ENCODE results near the gene CACNA2D1. TPM values are rescaled to one million over a fixed set of nuclear protein-coding genes. Genes with fewer than 3 reads are reported as not detected.
"Not testable (repeated sequence)": the region's sequence is repeated elsewhere in the genome, so short reads cannot be mapped to it uniquely, and the experiment has no call there.

CACNA2D1 gene
- total RNA-seq, 2 experiments from 2014 or later, result not detected

DNA sequence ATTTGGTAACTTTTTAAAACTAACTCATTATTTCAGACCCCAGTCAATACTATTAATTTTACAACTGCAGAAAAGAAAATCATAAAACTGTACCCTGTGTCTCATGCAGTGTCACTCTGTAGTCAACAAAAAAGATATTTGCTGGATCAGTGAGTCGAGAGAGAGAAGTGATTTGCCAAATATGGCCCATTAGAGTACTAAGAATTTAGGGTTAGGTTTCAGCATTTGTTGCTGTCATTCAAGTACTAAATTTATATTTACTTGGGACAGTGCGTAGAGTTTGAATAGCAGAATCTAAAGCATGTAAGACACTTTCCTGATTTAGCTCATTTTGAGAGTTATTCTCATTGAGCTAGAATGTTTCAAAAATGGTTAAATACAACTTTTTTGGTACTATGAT, 38.9 kb downstream of the CACNA2D1 start:
- intact Hi-C loops (cut with micrococcal nuclease), result no loop called here
- no peak overlapping the region for H3K27ac Mint-ChIP-seq
- H3K9me3 Mint-ChIP-seq, result no peaks in the 10 kb centered on the region
- CTCF ChIA-PET, result no interaction called here
- no peak overlapping the region for H3K4me3 Mint-ChIP-seq
- no peak for DNase-seq
- H3K36me3 Mint-ChIP-seq (ENCODE audit: low read depth), result no peaks in the 10 kb centered on the region
- H3K4me1 Mint-ChIP-seq (ENCODE audit: low read depth), result no peaks in the 10 kb centered on the region
- H3K27me3 Mint-ChIP-seq (ENCODE audit: low read depth), result no peaks in the 10 kb centered on the region

DNA sequence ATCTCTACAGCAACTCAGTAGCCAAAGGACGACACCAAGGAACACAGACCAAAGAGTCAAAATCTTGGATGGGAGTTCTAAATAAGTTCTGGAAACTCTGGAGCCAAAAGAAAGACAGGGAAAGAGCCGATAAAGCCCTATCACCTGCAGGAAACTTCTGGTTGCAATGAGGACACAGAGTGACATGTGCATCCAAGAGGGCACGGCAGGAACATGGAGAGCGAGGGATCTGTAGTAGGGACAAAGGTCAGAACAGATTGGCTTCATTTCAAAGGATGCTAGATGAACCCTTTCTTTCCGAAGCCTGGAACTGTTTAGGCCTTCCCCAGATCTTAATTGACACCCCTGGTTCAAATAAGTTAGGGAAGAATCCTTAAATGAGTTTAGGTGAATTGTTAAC, 39.5 kb downstream of the CACNA2D1 start:
- Mint-ChIP-seq H3K9me3 (no peaks in the 10 kb centered on the region), H3K4me3 (no peak overlapping the region), H3K27ac (no peak overlapping the region), H3K27me3 (ENCODE audit: low read depth) (no peaks in the 10 kb centered on the region), H3K4me1 (ENCODE audit: low read depth) (no peaks in the 10 kb centered on the region), H3K36me3 (ENCODE audit: low read depth) (no peaks in the 10 kb centered on the region)
- intact Hi-C loops (cut with micrococcal nuclease), result no loop called here
- CTCF ChIA-PET, result no interaction called here
- DNase-seq, result no peak

DNA sequence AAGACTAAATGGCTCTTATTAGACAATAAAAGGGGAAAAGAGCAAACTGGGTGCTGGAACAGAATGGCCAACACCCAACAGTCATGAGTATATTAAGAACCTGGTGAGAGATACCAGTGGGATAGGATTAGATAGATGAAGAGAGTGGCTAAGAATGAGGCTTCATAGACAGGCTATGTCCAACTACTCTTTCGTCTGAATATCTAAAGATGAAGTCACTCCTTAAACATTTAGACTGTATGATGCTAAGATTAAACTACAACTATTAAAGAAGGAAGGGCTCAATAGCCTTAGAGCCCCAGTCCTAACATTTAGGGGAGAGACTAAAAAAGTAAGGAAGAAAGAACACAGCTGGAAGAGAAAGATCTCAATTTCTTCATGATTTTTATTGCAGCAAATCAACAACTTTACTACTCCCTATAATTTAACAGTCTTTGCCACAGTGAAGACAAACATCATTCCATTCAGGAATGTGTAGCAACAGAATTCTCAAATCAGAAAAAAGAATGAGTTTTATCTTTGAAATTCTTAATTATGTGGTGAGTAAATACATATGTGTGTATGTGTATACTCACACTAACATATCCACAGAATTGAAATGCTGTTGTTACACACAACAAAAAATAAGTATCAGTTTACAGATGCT, 45.6 kb downstream of the CACNA2D1 start:
- Mint-ChIP-seq H3K36me3 (ENCODE audit: low read depth) (no peaks in the 10 kb centered on the region), H3K9me3 (no peaks in the 10 kb centered on the region), H3K27ac (no peak overlapping the region), H3K4me3 (no peak overlapping the region), H3K27me3 (ENCODE audit: low read depth) (no peaks in the 10 kb centered on the region), H3K4me1 (ENCODE audit: low read depth) (no peaks in the 10 kb centered on the region)
- no peak for DNase-seq
- CTCF ChIA-PET, result no interaction called here
- intact Hi-C loops (cut with micrococcal nuclease), result no loop called here

DNA sequence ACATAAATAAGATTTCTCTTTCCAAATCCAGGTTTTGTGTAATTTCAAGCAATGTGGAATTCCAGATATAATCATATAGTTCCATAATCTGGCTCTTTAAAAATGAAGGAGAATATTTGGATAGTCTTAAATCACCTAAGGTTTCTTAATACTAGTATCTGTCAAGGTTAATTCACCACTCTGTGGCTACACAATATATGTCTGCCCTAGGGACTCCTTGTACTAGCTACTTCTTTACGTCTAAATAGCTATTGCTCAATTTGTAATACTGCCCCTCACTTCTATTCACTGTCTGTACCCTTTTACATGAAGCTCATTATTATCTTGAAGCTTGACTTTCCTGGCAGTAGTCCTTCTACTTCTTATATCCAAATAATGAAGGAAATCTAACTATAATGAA, 47.2 kb downstream of the CACNA2D1 start:
- CTCF ChIA-PET, result no interaction called here

DNA sequence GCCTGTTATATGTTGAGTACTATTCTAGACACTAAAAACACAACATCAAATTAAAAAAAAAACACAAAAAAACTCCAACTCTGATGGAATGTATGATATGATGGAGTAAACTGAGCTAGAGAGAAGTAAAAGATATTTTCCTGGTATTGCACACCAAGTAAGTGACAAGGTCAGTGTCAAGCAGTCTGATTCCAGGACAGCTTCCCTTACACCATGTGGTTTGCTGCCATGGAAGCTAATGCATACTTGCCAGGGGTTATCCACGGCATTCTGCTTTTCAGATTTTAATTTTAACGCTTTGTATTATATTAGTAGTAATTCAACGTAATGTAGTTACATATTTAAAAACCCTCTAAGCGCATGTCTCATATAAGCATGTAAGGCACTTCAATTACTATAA, 48.4 kb downstream of the CACNA2D1 start:
- no peak overlapping the region for H3K4me3 Mint-ChIP-seq
- intact Hi-C loops (cut with micrococcal nuclease), result no loop called here
- H3K27me3 Mint-ChIP-seq (ENCODE audit: low read depth), result no peaks in the 10 kb centered on the region
- CTCF ChIA-PET, result no interaction called here
- H3K27ac Mint-ChIP-seq, result no peak overlapping the region
- no peak for DNase-seq
- no peaks in the 10 kb centered on the region for H3K36me3 Mint-ChIP-seq (ENCODE audit: low read depth)
- no peaks in the 10 kb centered on the region for H3K9me3 Mint-ChIP-seq
- no peaks in the 10 kb centered on the region for H3K4me1 Mint-ChIP-seq (ENCODE audit: low read depth)

More for the DNA sequence above, 47.2 kb downstream of the CACNA2D1 start:
- Mint-ChIP-seq H3K4me1 (ENCODE audit: low read depth) (no peaks in the 10 kb centered on the region), H3K27ac (no peak overlapping the region), H3K36me3 (ENCODE audit: low read depth) (no peaks in the 10 kb centered on the region), H3K27me3 (ENCODE audit: low read depth) (no peaks in the 10 kb centered on the region), H3K9me3 (no peaks in the 10 kb centered on the region), H3K4me3 (no peak overlapping the region)
- intact Hi-C loops (cut with micrococcal nuclease), result no loop called here
- no peak for DNase-seq

DNA sequence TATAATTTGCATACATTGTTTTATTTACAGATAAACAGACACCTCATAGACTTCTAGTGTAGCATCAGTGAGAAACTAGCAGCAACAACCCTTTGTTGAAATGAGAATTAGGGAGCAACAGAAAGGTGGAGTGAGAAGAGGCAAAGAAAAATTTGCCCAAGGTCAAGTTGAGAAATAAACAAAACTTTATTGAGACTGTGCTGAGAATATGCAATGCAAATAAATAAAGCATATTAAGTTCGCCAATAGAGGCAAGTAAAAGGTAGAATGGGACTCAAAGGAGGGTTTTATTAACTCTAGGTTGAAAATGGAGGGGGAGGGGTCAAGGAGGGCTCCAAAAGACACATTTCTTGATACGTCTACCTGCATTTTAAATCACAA, 49.7 kb downstream of the CACNA2D1 start:
- Mint-ChIP-seq H3K27me3 (ENCODE audit: low read depth) (no peaks in the 10 kb centered on the region), H3K9me3 (no peaks in the 10 kb centered on the region), H3K4me3 (no peak overlapping the region), H3K27ac (no peak overlapping the region), H3K36me3 (ENCODE audit: low read depth) (no peaks in the 10 kb centered on the region), H3K4me1 (ENCODE audit: low read depth) (no peaks in the 10 kb centered on the region)
- intact Hi-C loops (cut with micrococcal nuclease), result no loop called here
- CTCF ChIA-PET, result no interaction called here
- DNase-seq, result no peak

DNA sequence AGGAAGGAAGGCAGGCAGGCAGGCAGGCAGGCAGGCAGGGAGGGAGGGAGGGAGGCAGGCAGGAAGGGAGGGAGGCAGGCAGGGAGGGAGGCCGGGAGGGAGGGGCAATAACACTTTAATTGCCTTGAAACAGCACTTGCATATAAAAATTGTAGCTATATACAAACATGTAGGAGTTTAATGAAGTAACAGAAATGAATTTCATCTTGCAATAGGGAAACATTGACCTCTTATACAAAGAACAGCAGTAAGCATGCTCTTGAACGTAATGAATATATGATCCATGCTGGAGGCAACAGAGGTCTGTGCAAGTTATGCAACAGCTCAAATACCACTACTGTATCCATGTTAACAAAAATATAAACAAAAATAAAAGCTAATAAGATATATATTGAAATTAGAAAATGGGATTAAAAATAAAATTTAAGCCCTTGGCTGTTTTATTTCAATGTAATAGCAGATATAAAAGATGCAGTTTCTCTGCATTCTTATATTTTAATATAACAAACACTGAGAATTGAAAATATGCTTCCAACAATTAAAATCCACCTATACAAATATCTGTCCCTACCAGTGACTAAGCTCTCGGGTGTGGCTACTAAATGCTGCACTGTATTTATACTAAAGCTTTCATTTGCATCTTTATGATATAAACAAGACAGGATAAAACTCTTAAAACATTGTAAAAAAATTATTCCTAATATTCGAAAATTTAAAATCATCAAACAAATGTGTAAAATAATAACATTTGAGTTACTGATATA, 50.3 kb downstream of the CACNA2D1 start:
- Mint-ChIP-seq H3K27me3 (ENCODE audit: low read depth) (no peaks in the 10 kb centered on the region), H3K27ac (no peak overlapping the region), H3K9me3 (no peaks in the 10 kb centered on the region), H3K4me3 (no peak overlapping the region), H3K36me3 (ENCODE audit: low read depth) (no peaks in the 10 kb centered on the region), H3K4me1 (ENCODE audit: low read depth) (no peaks in the 10 kb centered on the region)
- CTCF ChIA-PET, result no interaction called here
- intact Hi-C loops (cut with micrococcal nuclease), result no loop called here
- no peak for DNase-seq

DNA sequence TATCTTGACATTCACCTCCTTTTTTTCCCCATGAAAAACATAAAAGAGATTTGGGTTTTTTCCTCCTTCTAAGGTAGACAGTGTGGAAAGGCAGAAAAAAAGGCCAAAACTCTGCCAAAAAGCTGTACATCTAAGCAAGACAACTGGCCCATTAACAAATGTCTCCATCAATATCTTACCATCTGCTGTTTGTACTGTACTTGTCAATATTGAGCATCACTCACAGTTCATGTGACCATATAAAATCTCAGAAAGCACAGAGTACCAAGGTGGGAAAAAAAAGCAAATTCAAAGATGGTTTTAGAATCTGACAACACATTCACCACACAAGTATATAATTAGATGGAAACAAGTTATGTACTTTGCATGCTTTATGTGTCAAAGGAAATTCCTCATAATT, 52.6 kb downstream of the CACNA2D1 start:
- no peaks in the 10 kb centered on the region for H3K4me1 Mint-ChIP-seq (ENCODE audit: low read depth)
- CTCF ChIA-PET, result no interaction called here
- no peaks in the 10 kb centered on the region for H3K9me3 Mint-ChIP-seq
- H3K36me3 Mint-ChIP-seq (ENCODE audit: low read depth), result no peaks in the 10 kb centered on the region
- intact Hi-C loops (cut with micrococcal nuclease), result no loop called here
- H3K27me3 Mint-ChIP-seq (ENCODE audit: low read depth), result no peaks in the 10 kb centered on the region
- no peak overlapping the region for H3K4me3 Mint-ChIP-seq
- no peak for DNase-seq
- H3K27ac Mint-ChIP-seq, result no peak overlapping the region

DNA sequence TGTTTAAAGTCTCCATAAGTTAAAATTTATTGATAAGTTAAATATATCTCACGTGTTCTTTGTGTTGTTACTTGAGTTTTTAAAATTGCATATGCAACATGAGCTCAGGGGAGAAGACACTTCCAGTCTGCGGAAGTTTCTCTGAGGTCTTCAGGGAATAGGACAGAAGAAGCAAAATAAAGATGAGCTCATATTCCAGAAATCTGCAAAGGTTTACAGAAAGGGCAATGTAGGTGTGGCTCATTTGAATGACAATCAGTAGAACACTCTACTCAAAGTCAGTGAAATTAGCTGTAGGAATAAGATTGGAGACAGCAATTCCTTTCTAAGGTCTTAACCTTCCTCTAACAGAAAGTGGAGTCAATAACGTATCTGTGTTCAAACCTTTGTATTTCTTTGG, 53.7 kb downstream of the CACNA2D1 start:
- intact Hi-C loops (cut with micrococcal nuclease), result no loop called here
- DNase-seq, result no peak
- Mint-ChIP-seq H3K27me3 (ENCODE audit: low read depth) (no peaks in the 10 kb centered on the region), H3K4me1 (ENCODE audit: low read depth) (no peaks in the 10 kb centered on the region), H3K27ac (no peak overlapping the region), H3K9me3 (no peaks in the 10 kb centered on the region), H3K4me3 (no peak overlapping the region), H3K36me3 (ENCODE audit: low read depth) (no peaks in the 10 kb centered on the region)
- CTCF ChIA-PET, result no interaction called here

DNA sequence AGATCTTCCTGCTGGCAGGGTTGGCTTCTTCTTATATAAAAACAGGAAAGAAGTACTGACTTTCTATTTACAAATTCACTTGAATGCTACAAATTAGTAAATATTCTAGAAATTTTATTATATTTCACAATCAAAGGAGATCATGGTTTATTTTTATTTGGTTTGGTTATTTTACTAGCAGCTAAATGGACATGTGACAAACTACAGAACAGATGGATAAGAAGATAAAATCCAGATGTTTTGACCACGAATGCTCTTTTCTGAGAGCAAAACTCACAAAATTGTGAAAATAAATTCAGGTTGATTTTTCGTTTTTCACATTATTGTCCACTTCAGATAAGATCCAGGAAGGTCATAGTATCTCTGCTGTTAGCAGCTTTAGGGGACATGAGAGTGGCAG, 55.4 kb downstream of the CACNA2D1 start:
- Mint-ChIP-seq H3K36me3 (ENCODE audit: low read depth) (no peaks in the 10 kb centered on the region), H3K4me3 (no peak overlapping the region), H3K4me1 (ENCODE audit: low read depth) (no peaks in the 10 kb centered on the region), H3K9me3 (no peaks in the 10 kb centered on the region), H3K27ac (no peak overlapping the region), H3K27me3 (ENCODE audit: low read depth) (no peaks in the 10 kb centered on the region)
- CTCF ChIA-PET, result no interaction called here
- intact Hi-C loops (cut with micrococcal nuclease), result no loop called here
- DNase-seq, result no peak

DNA sequence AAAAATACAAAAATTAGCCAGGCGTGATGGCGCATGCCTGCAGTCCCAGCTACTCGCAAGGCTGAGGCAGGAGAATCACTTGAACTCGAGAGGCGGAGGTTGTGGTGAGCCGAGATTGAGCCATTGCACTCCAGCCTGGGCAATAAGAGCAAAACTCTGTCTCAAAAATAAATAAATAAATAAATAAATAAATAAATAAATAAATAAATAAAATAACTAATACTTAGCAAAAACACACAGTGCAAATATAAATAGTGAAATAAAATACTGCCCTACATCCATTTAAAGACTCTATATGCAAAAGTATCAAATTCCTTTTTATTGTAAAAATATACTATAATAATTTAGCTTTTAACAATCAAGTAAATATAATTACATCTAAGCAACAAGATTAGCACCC, 57.0 kb downstream of the CACNA2D1 start:
- H3K9me3 Mint-ChIP-seq; H3K27me3 Mint-ChIP-seq (ENCODE audit: low read depth); intact Hi-C loops (cut with micrococcal nuclease); H3K27ac Mint-ChIP-seq; H3K4me1 Mint-ChIP-seq (ENCODE audit: low read depth); H3K36me3 Mint-ChIP-seq (ENCODE audit: low read depth); CTCF ChIA-PET; H3K4me3 Mint-ChIP-seq; DNase-seq: not testable (repeated sequence)

DNA sequence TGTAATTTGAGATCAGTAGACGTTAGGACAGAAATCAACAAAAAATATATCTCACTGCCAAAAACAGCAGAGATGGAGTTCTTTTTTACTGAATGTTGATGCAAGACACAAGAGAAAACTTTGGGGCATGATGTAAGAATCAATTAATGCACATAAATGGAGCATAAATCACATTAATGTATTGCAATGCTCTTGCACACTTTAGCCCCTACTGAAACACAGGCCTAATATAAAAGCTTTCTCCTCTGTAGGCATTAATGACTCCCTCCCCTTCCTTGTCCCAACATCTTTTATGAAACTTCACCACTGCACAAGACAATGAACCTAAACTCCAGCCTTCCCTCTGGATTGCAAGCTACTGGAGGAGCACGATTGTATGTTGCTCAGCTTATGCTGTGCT, 58.8 kb downstream of the CACNA2D1 start:
- no peaks in the 10 kb centered on the region for H3K36me3 Mint-ChIP-seq (ENCODE audit: low read depth)
- no peaks in the 10 kb centered on the region for H3K4me1 Mint-ChIP-seq (ENCODE audit: low read depth)
- H3K4me3 Mint-ChIP-seq, result no peak overlapping the region
- intact Hi-C loops (cut with micrococcal nuclease), result no loop called here
- DNase-seq, result no peak
- no peaks in the 10 kb centered on the region for H3K27me3 Mint-ChIP-seq (ENCODE audit: low read depth)
- H3K9me3 Mint-ChIP-seq, result no peaks in the 10 kb centered on the region
- CTCF ChIA-PET, result no interaction called here
- no peak overlapping the region for H3K27ac Mint-ChIP-seq

DNA sequence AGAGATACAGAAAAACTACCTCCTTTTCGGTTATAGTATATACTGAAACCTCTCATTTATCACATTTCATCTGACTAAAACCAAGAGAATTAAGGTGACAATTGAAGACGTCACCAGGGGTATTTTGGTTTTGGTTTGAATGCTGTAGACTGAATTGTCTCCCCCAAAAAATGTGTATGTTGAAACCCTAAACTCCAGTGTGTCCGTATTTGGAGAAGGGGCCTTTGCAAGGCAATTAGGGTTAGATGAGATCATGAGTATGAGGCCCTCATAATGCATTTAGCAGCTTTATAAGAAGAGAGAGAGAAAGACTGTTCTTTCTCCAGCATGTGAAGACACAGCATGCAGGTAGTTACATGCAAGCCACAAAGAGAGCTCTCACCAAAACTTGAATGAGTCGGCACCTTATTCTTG, 59.5 kb downstream of the CACNA2D1 start:
- no peaks in the 10 kb centered on the region for H3K36me3 Mint-ChIP-seq (ENCODE audit: low read depth)

More for the DNA sequence above, 59.5 kb downstream of the CACNA2D1 start:
- H3K27me3 Mint-ChIP-seq (ENCODE audit: low read depth), result no peaks in the 10 kb centered on the region
- H3K4me3 Mint-ChIP-seq, result no peak overlapping the region
- no peaks in the 10 kb centered on the region for H3K9me3 Mint-ChIP-seq
- intact Hi-C loops (cut with micrococcal nuclease), result no loop called here
- CTCF ChIA-PET, result no interaction called here
- DNase-seq, result no peak
- H3K27ac Mint-ChIP-seq, result no peak overlapping the region
- no peaks in the 10 kb centered on the region for H3K4me1 Mint-ChIP-seq (ENCODE audit: low read depth)
